CD1c-positive myeloid dendritic cell (primary cell): ENCODE measurements around the gene SDF2L1.
"Not testable (repeated sequence)": the region's sequence is repeated elsewhere in the genome, so short reads cannot be mapped to it uniquely, and the experiment has no call there.

Source experiments
- DNase-seq: peaks from one replicate; pipeline ENCODE4 v3.0.0-alpha.2; 2016; ENCODE audit errors: extremely low spot score

SDF2L1 gene, protein sequence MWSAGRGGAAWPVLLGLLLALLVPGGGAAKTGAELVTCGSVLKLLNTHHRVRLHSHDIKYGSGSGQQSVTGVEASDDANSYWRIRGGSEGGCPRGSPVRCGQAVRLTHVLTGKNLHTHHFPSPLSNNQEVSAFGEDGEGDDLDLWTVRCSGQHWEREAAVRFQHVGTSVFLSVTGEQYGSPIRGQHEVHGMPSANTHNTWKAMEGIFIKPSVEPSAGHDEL

GRCh38 chr22:21641789-21642583 is at the start of gene SDF2L1:
Gene SDF2L1, plus strand, starts transcription at chr22:21642302. Its CDS starts 35 bp downstream, at chr22:21642337.
- DNase-seq = peak; percentile 99

GRCh38 chr22:21592422-21592821 is 49.7 kb upstream of the SDF2L1 start:
- DNase-seq = no peak

GRCh38 chr22:21593406-21594232 is 48.5 kb upstream of the SDF2L1 start:
- DNase-seq = no peak

DNA sequence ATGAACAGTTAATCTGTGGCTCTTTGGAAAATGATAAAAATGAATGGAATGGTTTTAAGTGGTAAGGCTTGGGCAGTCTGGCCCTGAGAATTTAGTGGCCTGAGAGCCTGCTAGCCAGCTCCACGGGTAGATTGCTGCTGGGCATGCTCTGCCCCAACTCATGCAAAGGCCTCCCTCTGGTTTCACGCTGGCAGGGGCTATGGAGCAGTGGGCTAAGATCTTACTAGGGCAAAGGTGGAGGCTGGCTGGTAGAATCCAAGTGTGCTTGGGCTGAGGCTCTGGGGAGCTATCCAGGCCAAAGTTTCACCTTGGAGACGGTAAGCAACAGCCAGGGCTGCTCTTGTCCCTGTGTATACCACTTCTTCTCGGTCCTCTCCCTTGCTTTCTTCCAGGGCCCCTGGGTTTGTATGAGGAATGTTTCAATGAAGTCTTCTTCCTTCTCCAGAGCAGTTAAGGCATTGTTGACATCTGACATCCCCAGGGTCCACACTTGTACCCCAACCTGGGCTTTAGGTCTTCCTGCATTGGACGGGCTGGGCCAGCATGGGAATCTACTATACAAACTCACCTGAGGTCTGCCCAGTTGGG is 47.1 kb upstream of the SDF2L1 start:
- no peak for DNase-seq

DNA sequence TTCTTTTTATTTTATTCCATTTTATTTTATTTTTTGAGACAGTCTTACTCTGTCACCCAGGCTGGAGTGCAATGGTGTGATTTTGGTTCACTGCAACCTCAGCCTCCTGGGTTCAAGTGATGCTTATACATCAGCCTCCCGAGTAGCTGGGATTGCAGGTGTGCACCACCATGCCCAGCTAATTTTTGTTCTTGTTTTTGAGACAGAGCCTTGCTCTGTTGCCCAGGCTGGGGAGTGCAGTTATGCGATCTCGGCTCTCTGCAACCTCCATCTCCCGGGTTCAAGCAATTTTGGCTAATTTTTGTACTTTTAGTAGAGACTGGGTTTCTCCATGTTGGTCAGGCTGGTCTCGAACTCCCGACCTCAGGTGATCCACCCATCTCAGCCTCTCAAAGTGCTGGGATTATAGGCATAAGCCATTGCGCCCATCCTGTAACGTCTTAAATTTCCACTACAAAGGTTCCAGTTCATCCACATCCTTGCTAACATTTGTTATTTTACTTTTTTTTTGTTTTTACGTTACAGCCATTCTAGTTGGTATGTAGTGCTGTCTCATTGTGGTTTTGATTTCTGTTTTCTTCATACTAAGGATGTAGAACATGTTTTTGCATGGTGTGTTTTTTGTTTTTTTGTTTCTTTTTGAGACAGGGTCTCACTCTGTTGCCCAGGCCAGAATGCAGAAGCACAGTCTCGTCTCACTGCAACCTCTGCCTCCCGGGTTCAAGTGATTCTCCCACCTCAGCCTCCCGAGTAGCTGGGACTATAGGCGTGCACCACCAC is 45.6 kb upstream of the SDF2L1 start:
- not testable (repeated sequence) for DNase-seq

DNA sequence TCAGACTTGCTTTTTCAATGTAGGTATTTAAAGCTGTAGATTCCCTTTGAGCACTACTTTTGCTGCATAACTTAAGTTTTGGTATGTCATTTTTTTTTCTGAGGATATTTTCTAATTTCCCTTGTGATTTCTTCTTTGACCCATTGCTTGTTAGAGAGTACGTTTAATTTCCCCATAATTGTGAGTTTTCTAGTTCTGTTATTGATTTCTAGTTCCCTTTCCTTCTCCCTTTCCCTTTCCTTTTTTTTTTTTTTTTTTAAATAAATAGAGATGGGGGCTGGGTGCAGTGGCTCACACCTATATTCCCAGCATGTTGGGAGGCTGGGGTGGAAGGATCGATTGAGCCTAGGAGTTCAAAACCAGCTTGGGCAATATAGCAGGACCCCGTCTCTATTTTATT is 43.8 kb upstream of the SDF2L1 start:
- no peak for DNase-seq

DNA sequence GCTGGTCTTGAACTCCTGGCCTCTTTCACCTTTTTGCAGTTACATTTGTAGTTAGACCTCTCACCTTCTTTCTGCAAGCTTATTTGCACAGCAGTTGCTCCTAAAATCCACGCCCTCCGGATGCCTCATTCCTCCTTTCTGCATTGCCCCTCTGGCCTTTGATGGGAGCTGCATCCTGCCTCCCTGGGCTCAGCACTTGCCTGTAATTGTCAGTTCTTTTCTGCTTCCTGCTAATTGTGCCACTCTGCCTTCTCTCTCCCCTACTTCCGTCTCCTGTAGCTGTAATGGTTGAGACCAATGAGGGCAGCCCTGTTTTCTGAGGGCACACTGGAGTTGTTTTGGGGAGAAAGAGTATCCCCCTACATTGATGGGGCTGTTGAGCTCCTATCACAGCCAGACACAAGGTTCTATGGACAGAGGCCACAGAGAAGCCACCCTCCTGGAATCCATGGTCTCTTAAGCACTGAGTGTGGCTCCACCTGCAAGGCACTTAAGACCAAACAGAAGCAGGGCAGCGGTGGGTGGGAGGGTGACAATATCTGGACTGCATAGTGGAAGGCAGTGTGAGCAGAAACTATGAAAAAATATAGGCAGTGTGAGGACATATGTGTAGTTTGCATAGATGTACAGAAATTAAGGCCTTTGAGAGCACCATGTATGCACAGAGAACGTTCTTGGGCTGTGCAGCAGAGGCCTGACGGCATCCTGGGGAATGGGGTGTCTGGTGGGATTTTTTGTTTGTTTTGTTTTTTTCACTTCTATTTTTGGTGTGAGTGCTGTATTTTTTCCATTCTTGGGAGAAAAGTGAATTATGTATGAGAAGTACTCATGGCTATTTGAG is 42.8 kb upstream of the SDF2L1 start:
- no peak for DNase-seq

GRCh38 chr22:21602579-21602978 is 39.5 kb upstream of the SDF2L1 start:
- DNase-seq = no peak

DNA sequence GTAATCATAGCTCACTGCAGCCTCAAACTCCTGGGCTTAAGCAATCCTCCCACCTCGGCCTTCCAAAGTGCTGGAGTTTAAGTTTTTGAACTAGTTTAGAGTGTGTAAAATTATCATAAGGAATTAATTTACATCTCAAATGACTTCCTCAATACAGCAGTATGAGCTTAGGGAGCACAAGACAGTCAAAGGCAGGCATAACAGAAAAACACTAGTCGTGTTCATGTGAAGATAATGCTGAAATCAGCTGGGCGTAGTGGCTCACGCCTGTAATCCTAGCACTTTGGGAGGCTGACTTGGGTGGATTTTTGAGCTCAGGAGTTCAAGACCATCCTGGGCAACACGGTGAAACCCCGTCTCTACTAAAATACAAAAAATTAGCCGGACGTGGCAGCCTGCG is 38.1 kb upstream of the SDF2L1 start:
- no peak for DNase-seq

GRCh38 chr22:21605887-21606564 is 36.1 kb upstream of the SDF2L1 start:
- no peak for DNase-seq

- DNase-seq = no peak
Measured at GRCh38 chr22:21606775-21607174, 35.3 kb upstream of the SDF2L1 start.

DNA sequence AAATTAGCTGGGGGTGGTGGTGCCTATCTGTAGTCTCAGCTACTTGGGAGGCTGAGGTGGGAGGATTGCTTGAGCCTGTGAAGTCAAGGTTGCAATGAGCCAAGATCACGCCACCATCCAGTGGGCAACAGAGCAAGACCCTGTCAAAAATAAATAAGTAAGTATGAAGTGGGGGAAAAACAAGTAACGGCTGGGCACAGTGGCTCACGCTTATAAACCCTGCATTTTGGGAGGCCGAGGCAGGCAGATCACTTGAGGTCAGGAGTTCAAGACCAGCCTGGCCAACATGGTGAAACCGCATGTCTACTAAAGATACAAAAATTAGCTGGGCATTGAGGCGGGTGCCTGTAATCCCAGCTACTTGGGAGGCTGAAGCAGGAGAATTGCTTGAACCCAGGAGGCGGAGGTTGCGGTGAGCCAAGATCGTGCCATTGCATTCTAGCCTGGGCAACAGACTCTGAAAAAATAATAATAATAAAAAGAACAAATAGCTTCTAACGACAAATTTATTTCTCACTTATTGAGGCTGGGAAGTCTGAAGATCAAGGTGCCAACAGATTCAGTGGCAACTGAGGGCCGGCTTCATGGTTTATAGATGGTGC is 32.4 kb upstream of the SDF2L1 start:
- not testable (repeated sequence) for DNase-seq

GRCh38 chr22:21611210-21611977 is 30.7 kb upstream of the SDF2L1 start:
- DNase-seq = no peak

DNA sequence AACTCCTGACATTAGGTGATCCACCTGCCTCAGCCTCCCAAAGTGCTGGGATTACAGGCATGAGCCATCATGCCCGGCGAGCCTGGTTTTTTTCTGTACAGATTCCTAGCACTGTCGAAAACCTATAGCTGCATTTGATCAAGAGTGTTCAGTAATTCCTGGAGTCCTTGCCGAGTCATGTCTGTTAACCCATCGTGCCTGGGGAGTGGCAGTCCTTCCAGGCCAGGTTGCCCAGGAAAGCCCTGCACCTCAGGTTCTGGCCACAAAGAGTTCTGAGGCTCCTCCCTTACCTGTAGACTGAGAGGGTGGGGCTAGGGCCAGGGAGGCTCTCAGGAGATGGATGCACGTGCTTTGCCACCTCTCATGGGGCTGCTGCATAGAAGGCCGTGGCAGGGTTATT is 29.2 kb upstream of the SDF2L1 start:
- no peak for DNase-seq

- no peak for DNase-seq
Measured at GRCh38 chr22:21613553-21614233, 28.4 kb upstream of the SDF2L1 start.

- no peak for DNase-seq
Measured at GRCh38 chr22:21615731-21616130, 26.4 kb upstream of the SDF2L1 start.

GRCh38 chr22:21617337-21617736 is 24.8 kb upstream of the SDF2L1 start:
- not testable (repeated sequence) for DNase-seq

DNA sequence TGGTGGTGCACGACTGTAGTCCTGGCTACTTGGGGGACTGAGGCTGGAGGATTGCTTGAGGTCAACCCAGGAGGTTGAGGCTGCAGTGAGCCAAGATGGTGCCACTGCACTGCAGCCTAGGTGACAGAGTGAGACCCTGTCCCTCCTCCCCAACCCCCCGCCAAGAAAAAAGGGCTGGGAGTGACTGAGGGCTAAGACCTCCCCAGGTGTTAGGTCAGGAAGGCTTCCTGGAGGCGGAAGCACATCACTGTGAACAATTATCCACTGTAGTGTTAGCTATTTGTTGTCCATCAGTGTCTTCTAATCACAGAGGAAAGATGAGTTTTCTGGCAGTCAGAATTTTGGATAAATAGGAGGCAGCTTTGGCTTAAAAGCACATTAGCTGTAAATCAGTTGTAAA is 21.1 kb upstream of the SDF2L1 start:
- DNase-seq = no peak
